HCEC 1CT (cell line): ENCODE measurements around the gene CCDC201.

Experiments
- DNase-seq: peaks from one replicate; pipeline ENCODE4 v3.0.0-alpha.2; 2017

The CCDC201 gene

GRCh38 chr7:45873035-45873354, at the start of gene CCDC201:
CCDC201 (minus strand) TSS chr7:45873082; CDS start chr7:45873007, 75 bp downstream.
- DNase-seq: no peak

GRCh38 chr7:45921699-45922519, 49.0 kb upstream of the CCDC201 start:
- DNase-seq: peak; percentile 74

- DNase-seq: no peak
These were observed 48.5 kb upstream of the CCDC201 start for GRCh38 chr7:45921381-45921698.

- DNase-seq: peak; percentile 67
These were observed 47.9 kb upstream of the CCDC201 start, which contains the start of gene IGFBP3 for GRCh38 chr7:45920502-45921380. IGFBP3 (minus strand) TSS chr7:45921272; CDS start chr7:45921140, 132 bp downstream.

GRCh38 chr7:45919993-45920459, 47.1 kb upstream of the CCDC201 start:
- DNase-seq: no peak

- DNase-seq: no peak
These were observed 46.4 kb upstream of the CCDC201 start for GRCh38 chr7:45919231-45919784.

GRCh38 chr7:45918556-45918955, 45.7 kb upstream of the CCDC201 start:
- DNase-seq: no peak

GRCh38 chr7:45917658-45918057, 44.8 kb upstream of the CCDC201 start:
- DNase-seq: peak; percentile 47

GRCh38 chr7:45917064-45917463, 44.2 kb upstream of the CCDC201 start:
- DNase-seq: no peak

GRCh38 chr7:45915606-45916005, 42.7 kb upstream of the CCDC201 start:
- no peak for DNase-seq

- DNase-seq: no peak
These were observed 42.0 kb upstream of the CCDC201 start for GRCh38 chr7:45914911-45915310.

GRCh38 chr7:45912972-45913371, 40.1 kb upstream of the CCDC201 start:
- no peak for DNase-seq

- DNase-seq: no peak
These were observed 38.4 kb upstream of the CCDC201 start for GRCh38 chr7:45911311-45911710.

- no peak for DNase-seq
These were observed 38.0 kb upstream of the CCDC201 start for GRCh38 chr7:45910855-45911254.

GRCh38 chr7:45909561-45909960, 36.7 kb upstream of the CCDC201 start:
- DNase-seq: no peak

- no peak for DNase-seq
These were observed 29.9 kb upstream of the CCDC201 start for GRCh38 chr7:45902820-45903219.

GRCh38 chr7:45901566-45901965, 28.7 kb upstream of the CCDC201 start:
- DNase-seq: no peak

- no peak for DNase-seq
These were observed 25.3 kb upstream of the CCDC201 start for GRCh38 chr7:45898222-45898621.

- DNase-seq: peak; percentile 53
These were observed 24.3 kb upstream of the CCDC201 start for GRCh38 chr7:45897042-45897690.

GRCh38 chr7:45894665-45895062, 21.8 kb upstream of the CCDC201 start:
- no peak for DNase-seq

GRCh38 chr7:45893996-45894664, 21.2 kb upstream of the CCDC201 start:
- no peak for DNase-seq

- no peak for DNase-seq
These were observed 20.6 kb upstream of the CCDC201 start for GRCh38 chr7:45893374-45893995.
